Hypothalamus (tissue), 51 donors: ENCODE results near the gene PTPRCAP.

ENCODE experiments used
- DNase-seq, 51 donors: peaks; one replicate each; lab custom pipeline; 2025; lab: John Stamatoyannopoulos, UW

PTPRCAP gene

DNA sequence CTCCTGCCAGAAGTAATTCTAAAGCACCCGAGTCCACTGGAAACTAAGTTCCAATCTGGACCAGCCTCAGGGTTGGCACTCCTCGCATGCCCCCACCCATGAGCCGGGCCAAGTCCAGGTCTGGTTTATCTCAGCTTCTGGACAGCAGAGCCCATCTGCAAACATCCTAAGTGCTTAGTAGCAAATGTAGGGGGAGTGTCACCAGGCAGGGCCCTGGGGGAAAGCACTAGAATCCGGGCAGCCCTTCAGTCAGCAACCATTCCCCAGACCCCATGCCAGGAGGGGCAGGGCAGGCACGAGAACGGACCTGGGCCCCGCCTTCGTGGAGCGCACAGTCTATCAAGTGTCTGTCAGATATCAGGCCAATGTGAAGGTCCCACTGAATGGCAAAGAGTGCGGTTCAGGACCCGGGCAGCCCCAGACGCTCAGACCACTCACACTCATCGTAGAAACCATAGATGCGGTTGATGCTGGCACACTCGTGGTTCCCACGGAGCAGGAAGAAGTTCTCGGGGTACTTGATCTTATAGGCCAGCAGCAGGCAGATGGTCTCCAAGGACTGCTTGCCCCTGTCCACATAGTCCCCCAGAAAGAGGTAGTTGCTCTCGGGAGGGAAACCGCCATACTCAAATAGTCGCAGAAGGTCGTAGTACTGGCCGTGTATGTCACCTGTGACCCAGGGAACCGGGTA is 37.1 kb downstream of the PTPRCAP start:
- no peak for DNase-seq

DNA sequence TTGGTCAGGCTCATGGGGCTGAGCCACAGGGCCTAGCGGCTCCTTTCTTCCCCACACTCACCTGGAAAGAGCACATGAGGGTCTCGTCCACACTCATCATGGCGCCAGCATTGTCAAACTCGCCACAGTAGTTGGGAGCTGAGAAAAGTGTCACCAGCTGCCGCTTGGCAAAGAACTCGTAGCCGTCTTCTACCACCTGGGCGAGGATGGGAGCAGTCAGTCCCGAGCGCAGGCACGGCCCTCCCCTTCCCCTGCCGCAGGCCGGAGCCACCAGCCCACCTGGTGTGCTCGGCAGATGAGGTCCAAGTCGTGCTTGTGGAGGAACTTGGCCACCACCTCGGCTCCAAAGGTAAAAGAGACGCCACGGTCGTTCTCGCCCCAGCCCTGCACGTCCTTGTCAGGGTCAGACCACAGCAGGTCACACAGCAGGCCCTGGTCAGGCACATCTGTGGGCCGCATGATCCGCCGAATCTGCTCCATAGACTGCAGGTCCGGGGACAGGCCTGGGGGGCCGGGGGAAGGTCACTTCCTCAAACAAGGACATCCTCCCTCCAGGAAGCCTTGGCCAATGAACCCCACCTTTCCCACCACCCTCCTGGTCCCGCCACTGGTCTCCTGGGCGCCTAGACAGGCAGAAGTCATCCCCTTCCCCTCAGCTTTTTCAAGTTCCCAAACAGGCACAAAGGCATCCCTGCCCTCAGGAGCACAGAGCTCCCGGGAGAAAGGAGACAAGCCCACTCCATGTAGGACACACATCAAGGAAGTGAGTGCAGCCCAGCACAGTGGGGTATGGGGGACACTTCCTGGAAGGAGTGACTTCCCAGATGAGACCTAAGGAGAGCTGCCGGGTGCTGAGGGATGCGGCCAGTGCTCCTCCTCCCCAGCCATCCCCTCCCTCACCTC is 38.6 kb downstream of the PTPRCAP start:
- no peak for DNase-seq

GRCh38 chr11:67397986-67398660 is 39.4 kb downstream of the PTPRCAP start:
- peak in 1 of 51 donors; percentile 37 for DNase-seq

GRCh38 chr11:67397536-67397935 is 39.9 kb downstream of the PTPRCAP start:
- no peak for DNase-seq

DNA sequence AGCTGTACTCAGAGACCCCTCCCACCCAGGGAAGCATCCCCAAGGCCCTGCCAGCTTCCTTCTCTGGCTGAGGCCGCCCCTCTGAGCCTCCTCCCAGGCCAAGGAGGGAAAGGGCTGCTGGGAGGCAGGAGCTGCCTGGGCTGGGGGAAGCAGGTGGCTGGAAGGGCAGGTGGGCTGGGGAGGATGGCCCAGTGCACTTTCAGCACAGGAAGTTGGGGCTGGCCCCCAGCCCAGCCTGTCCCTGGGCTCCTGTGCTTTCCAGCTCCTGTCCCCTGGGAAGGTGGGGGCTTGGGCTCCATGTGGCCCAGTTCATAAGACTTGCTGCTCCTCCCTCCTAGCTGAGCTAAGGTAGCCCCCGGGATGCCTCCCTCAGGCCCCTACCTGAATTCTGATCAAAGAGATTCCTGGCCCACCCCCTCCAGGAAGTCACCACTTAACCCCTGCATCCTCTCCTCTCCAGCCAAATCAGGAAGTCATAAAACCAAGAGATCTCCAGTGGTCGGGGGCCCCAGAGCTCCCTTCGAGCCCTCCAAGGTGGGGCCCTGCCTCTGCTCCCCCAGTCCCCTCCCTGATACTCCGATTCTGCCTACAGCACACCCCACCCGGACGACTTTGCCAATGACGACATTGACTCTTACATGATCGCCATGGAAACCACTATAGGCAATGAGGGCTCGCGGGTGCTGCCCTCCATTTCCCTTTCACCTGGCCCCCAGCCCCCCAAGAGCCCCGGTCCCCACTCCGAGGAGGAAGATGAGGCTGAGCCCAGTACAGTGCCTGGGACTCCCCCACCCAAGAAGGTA is 40.7 kb downstream of the PTPRCAP start:
- DNase-seq, result no peak

- DNase-seq, result no peak
These were observed 41.3 kb downstream of the PTPRCAP start for GRCh38 chr11:67396259-67396581.

DNA sequence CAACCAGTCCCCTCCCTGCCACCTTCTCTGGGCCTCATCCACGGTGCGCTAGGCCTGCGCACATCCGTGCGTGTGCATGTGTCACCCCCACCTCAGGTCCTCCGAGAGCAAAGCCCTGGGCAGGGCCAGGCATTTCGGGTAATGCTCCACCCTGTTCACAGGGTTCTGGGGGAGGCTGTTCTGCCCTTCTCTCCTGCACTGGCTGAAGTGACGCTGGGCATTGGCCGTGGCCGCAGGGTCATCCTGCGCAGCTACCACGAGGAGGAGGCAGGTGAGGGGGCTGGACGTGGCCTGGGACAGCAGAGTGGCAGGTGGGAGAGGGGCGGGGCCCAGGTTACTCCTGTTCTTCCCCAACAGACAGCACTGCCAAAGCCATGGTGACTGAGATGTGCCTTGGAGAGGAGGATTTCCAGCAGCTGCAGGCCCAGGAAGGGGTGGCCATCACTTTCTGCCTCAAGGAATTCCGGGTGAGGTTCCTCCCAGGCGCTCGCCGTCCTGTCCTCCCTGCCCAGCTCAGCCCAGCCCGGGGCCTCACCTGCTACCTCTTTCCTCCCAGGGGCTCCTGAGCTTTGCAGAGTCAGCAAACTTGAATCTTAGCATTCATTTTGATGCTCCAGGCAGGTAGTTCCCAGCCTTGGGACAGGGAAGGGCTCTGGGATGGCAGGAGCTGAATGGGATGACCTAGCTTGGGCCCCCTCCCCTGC is 41.8 kb downstream of the PTPRCAP start:
- DNase-seq, result no peak

- no peak for DNase-seq
These were observed 43.5 kb downstream of the PTPRCAP start for GRCh38 chr11:67393990-67394389.

DNA sequence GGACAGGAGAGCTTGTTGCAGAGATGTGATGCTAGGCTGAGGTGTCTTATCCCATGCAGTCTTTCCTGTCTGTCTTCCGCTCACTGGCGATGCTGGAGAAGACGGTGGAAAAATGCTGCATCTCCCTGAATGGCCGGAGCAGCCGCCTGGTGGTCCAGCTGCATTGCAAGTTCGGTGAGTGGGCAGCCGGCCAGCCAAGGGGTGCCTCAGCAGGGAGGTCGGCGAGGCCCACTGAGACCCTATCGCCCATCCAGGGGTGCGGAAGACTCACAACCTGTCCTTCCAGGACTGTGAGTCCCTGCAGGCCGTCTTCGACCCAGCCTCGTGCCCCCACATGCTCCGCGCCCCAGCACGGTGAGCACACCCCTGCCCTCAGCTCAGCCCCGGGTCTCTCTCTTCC is 44.0 kb downstream of the PTPRCAP start:
- DNase-seq, result no peak

GRCh38 chr11:67392183-67392715 is 45.2 kb downstream of the PTPRCAP start:
- no peak for DNase-seq

DNA sequence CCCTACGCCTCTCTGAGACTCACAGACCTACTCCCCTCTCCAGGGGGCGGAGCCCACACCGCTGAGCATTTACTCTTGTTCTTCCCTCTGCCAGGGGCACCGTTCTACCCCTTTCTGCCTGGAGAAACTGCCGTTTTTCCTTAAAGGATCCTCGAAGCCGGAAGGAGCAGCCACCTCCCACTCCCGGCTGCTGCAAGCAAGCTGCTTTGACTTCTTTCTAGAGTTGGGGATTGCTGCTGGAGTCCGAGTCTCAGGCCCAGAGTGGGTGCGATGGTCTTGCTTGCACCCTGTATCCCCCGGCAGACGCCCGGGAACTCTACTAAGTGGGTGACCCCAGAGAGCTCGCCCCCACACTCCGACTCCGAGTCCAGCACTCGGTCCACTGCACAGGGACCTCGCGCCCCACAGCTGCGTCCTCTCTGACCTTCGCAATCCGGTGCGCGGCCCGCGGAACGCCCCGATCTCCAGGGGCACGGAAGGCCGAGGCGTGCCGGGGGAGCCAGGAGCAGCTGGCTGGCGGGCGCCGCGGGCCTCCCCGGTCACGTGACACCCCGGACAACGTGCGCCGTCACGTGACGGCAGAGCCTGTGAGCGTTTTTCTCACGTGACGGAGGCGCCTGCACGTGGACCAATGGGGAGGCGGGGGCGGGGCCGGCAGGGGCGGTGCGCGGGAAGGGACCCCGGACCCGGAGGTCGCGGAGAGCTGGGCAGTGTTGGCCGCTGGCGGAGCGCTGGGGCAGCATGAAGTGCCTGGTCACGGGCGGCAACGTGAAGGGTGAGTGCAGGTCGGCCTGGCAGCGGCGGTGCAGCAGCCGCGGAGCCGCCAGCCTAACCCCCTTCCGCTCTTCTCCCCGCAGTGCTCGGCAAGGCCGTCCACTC is 45.9 kb downstream of the PTPRCAP start, which contains the start of gene RAD9A:
TSS of gene RAD9A (plus strand) at position 683 of the 879 bp plus-strand sequence. CDS start at position 742, 59 bp downstream.
- DNase-seq, result peak; percentile 38 to 97 (median 92)

DNA sequence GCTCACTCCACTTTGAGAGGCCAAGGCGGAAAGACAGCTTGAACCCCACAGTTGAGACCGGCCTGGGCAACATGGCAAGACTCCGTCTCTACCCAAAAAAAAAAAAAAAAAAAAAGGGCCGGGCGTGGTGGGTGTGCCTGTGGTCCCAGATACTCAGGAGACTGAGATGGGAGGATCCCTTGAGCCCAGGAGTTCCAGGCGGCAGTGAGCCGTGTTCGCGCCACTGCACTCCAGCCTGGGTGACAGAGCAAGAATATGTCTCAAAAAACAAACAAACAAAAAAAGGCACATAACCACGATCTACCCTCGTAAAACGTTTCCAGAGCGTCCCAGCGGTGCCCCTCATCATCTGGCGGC is 46.6 kb downstream of the PTPRCAP start:
- DNase-seq, result no peak

DNA sequence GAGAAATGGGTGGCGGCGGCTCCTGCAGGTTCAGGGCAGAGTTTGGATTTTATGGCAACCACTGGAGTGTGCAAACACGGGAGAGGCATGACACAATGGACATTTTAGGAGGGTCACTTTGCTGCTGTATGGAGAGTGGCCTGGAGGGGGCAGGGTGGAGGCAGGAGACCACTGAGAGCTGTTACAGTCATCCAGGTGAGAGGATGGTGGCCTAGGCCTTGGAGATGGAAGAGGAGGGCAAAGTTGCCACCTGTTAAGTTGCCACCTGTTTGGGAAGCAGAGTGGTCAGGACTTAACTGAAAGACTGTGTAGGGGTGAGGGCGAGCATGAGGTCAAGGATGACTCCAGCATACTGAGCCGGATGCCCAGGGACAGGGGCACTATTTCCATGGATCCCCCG is 48.0 kb downstream of the PTPRCAP start:
- DNase-seq, result no peak

- no peak for DNase-seq
These were observed 50.0 kb downstream of the PTPRCAP start for GRCh38 chr11:67387518-67387917.

DNA sequence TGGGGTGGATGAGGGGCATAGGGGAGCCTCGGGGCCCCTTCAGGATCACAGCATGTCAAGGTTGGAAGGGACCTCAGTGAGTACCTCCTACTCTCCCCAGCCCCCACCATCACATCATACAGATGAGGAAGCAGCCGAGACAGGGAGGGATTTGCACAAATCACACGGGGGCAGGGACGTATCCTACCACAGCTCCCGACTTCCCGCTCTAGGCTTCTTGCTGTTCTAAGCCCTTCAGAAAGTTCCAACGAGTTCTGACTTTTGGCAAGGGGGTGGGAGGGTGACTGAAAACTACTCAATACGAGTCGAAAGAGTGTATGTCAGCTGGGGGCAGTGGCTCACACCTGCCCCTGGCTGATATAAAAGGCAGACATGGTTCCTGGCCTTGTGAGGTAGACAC is 50.4 kb downstream of the PTPRCAP start:
- no peak for DNase-seq
